GM13977 (cell line): ENCODE measurements around the gene DRD2.

Experiments used
- DNase-seq: peaks from one replicate; pipeline ENCODE4 v3.0.0; 2012; ENCODE audit warnings: low spot score
- in situ Hi-C: fragments of 300-500 bp; cut with MboI; formaldehyde crosslinking; loops from one replicate; pipeline ENCODE4 v1.12.0; 2022; ENCODE audit warnings: low sequenced_read_pairs, low pct_unique_long_range_greater_than_20kb, mixed read lengths, inconsistent platforms; ENCODE audit not compliant: unreplicated experiment
- TF ChIP-seq, protein P1 (sequence below): IDR thresholded peaks from 2 replicates; pipeline ENCODE4 v1.5.1; 2012; ENCODE audit warnings: mild to moderate bottlenecking, control low read depth; ENCODE audit not compliant: insufficient read depth; ENCODE audit errors: extremely low read depth, missing control alignments

Gene DRD2

DNA sequence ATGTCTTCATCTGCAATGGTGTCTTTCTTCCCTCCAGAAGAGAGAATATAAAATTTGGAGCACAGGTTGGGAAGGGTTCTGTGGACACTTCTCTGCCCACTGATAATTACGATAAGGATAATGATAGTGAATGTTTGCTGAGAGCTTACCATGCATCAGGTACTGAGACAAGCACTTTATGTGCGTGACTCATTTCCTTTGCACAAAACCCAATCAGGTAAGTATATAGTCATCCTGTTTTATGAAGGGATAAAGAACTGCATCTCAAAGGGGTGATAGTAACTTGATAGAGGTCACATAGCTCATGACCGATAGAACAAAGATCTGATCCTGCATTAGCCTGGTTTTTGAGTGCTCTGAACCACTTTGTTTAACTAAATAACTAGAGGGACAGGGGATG is 9.4 kb downstream of the DRD2 start:
- TF ChIP-seq, protein P1, sequence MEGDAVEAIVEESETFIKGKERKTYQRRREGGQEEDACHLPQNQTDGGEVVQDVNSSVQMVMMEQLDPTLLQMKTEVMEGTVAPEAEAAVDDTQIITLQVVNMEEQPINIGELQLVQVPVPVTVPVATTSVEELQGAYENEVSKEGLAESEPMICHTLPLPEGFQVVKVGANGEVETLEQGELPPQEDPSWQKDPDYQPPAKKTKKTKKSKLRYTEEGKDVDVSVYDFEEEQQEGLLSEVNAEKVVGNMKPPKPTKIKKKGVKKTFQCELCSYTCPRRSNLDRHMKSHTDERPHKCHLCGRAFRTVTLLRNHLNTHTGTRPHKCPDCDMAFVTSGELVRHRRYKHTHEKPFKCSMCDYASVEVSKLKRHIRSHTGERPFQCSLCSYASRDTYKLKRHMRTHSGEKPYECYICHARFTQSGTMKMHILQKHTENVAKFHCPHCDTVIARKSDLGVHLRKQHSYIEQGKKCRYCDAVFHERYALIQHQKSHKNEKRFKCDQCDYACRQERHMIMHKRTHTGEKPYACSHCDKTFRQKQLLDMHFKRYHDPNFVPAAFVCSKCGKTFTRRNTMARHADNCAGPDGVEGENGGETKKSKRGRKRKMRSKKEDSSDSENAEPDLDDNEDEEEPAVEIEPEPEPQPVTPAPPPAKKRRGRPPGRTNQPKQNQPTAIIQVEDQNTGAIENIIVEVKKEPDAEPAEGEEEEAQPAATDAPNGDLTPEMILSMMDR = no peak
- in situ Hi-C loops = no loop called here
- DNase-seq = no peak

DNA sequence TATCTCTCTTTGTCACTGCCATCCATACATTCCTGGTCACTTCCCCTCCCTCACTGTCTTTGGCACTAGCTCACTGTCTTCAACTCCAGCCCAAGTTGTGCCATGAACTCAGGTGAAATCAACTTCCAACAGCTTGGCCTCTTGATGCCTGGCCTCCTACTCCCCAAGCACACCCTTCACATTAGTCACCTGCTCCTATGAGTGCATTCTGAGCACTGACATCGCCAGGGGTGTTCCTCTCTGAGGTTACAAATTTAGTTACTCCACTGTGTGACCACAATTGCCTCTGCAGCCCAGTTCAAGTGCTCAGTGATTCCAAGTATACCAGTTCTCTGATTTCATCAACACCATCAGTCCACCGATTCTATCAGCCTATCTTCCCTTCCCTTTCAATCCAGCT is 10.8 kb downstream of the DRD2 start:
- in situ Hi-C loops = no loop called here
- no peak for DNase-seq
- TF ChIP-seq, protein P1 = no peak

DNA sequence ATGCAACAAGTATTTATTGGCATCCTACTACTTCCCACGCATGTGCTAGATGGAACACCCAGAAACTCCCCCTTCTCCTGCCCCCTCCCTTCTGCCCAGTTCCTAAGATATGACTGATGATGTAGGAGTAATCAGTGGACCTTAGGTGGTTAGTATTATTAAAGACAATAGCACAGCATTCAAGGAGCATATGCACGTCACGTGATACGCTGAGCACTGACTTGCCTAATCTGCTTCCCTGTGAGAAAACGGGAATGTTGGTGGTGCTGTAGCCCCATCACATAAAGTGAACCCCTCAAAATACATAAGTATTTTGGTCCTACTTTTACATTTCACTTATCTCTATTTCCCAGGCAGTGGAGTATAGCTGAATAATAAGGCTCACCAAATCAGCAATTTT is 12.4 kb downstream of the DRD2 start:
- in situ Hi-C loops = no loop called here
- DNase-seq = no peak
- TF ChIP-seq, protein P1 = no peak

DNA sequence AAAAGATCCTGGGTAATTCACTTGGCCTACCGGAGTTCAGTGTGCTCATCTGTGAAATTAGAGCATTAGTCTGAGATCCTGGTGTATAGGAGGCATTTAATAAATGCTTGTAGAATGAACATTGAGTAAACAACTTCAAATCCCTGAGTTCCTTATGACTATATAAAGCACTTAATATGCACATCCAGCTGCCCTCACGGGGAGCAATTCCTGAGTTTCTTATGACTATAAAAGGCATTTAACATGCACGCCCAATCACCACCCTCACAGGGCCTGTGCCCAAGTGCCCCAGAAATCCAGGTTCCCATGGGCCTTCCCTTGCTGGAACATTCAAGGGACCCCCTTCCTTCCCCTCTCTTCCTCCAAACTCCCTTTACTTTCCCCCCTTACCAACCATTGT is 13.6 kb downstream of the DRD2 start:
- in situ Hi-C loops = no loop called here
- DNase-seq = no peak
- TF ChIP-seq, protein P1 = no peak

DNA sequence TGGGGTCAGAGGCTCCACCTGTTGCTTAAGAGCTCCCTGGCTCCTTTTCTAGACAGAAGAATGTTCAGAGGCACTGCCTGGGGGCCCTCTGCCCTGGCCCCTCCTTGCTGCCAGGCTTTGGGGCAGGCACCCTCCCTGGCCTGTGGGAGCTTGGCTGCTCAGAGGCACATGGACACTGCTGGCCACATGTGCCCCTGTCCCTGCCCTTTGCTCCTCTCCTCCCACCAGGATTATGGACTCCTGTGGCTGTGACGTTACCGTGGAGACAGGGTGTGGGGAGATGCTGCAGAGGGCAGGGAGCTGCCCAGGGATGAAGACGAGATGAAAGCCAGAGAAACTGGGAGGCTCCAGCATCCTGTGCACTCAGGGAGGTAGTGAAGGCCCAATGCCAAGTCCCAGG is 14.7 kb downstream of the DRD2 start:
- TF ChIP-seq, protein P1 = no peak
- DNase-seq = no peak
- in situ Hi-C loops = no loop called here

DNA sequence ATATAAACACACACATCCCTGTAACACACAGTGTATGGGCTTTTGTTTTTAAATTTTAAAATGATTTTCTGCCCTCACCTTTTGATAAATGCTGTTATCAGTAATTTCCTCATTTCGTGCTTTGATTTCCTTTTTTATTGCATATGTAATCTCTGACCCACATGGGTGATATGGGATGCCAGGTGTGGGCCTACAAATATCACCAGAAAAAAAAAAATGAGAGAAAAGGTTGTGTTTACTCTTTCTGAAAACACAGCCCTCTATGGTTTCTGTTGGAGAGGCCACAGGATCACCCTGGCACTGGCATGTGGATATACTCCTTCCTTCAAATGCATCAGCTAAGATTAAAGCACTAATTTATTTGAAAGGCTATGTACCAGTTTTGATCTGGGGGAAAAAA is 17.0 kb downstream of the DRD2 start:
- TF ChIP-seq, protein P1 = no peak
- no peak for DNase-seq
- in situ Hi-C loops = no loop called here

DNA sequence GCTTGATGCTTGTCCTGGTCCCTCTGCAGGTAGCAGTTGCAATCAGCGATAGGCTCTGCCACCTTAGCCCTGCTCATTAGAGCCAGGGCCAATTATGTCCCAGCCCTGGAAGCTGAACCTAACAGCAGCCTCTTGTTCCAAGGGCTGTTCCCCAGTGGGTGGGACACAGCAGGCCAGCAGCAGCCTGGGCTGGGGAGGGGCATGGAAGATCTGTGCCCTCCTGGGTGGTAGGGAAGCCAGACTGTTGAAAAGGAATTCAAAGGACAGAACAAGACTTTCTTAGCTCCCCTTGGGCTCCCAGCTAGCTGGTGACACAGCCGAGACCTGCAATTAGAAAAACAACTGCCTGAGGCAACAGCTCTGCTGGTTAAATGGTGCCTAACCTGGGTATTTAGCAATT is 17.4 kb downstream of the DRD2 start:
- no peak for DNase-seq
- TF ChIP-seq, protein P1 = no peak
- in situ Hi-C loops = no loop called here
